ENCODE results near the gene TRMU.
A peak's percentile ranks its signal among the peaks of the same experiment; 100 is the strongest.

Gene TRMU

DNA sequence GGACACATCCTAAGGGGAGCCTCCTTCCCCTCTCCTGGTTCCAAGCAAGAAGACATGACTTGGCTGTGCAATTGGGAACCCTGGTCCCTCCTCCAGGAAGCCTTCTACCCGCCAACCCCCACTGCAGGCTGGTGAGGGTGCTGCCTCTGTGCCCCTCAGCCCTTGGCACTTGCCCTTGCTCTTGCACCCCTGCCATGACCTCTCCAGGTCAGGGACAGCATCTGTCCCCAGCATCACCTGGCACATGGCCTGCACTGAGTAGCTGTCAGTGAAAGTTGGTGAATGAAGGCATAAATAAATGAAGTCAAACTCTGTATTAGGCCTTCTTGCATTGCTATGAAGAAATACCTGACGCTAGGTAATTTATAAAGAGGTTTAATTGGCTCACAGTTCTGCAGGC, 40.7 kb upstream of the TRMU start:
- TF ChIP-seq, protein P1, sequence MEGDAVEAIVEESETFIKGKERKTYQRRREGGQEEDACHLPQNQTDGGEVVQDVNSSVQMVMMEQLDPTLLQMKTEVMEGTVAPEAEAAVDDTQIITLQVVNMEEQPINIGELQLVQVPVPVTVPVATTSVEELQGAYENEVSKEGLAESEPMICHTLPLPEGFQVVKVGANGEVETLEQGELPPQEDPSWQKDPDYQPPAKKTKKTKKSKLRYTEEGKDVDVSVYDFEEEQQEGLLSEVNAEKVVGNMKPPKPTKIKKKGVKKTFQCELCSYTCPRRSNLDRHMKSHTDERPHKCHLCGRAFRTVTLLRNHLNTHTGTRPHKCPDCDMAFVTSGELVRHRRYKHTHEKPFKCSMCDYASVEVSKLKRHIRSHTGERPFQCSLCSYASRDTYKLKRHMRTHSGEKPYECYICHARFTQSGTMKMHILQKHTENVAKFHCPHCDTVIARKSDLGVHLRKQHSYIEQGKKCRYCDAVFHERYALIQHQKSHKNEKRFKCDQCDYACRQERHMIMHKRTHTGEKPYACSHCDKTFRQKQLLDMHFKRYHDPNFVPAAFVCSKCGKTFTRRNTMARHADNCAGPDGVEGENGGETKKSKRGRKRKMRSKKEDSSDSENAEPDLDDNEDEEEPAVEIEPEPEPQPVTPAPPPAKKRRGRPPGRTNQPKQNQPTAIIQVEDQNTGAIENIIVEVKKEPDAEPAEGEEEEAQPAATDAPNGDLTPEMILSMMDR (IDR thresholded peaks at IDR 0.05; ENCODE audit: control insufficient read depth, extremely low read depth, insufficient read depth), result no peak
- H3K4me3 ChIP-seq (ENCODE audit: low read depth, low read length), result no peak overlapping the region

GRCh38 chr22:46295277-46295971, 40.1 kb upstream of the TRMU start:
- no peak for DNase-seq (ENCODE audit: low read depth)
- TF ChIP-seq, protein P1 (IDR thresholded peaks at IDR 0.05; ENCODE audit: control insufficient read depth, extremely low read depth, insufficient read depth), result no peak
- H3K4me3 ChIP-seq (ENCODE audit: low read depth, low read length), result peak overlapping the region; percentile 79

More for the DNA sequence above, 40.7 kb upstream of the TRMU start:
- DNase-seq (ENCODE audit: low read depth), result no peak

DNA sequence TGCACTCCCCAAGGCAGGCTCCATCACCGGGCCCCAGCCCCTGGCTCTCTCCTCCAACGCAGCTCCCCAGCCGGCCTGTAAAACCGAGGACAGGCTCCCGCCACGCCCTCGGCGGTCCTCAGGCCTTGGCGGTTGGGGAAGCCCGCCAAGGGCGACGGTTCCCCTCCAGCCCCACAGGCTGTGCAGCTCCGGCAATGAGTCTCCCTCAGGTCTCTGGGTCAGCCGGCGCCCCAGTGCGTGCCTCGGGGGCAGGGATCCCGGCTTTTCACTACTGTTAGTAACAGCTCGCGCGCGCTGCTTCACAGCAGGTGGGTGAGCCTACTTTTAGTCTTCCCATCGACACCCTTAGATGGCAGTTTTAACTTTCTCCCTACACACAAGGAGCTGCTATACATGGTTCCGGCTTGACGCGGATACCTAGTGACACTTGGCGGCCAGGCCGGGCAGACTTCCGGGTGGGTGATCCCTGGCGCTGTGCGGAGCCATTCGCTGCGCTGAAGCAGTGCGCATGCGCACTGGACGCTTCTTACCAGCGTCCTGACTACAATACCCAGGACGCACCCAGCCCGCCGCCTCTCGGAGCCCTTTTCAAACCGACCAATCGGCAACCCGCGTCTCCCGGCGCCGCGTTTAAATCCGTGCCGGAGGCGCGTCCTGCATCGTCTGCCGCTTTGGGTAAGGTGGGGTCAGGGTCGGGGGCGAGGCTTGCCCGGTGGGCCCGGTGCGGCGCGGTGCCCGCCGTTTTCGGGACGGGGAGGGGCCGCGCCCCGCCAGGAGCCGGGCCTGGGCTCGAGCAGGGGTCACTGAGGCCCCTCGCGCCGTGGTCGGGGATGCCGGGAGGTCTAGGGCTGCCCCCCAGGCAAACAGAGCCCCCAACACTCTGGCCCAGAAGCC, 39.0 kb upstream of the TRMU start, which contains the start of gene GTSE1:
Gene GTSE1, plus strand, starts transcription at position 614 of the 894 bp plus-strand sequence. CDS start 531 bp downstream, outside the sequence.
- TF ChIP-seq, protein P1 (IDR thresholded peaks at IDR 0.05; ENCODE audit: control insufficient read depth, extremely low read depth, insufficient read depth), result peak; percentile 24; the same call in 1 of the 2 replicates
- H3K4me3 ChIP-seq (ENCODE audit: low read depth, low read length), result peak within 1 kb of the TSS; percentile 79
- DNase-seq (ENCODE audit: low read depth), result peak; percentile 89

- DNase-seq (ENCODE audit: low read depth), result no peak
- H3K4me3 ChIP-seq (ENCODE audit: low read depth, low read length), result peak overlapping the region; percentile 79
- TF ChIP-seq, protein P1 (IDR thresholded peaks at IDR 0.05; ENCODE audit: control insufficient read depth, extremely low read depth, insufficient read depth), result no peak
Observed at GRCh38 chr22:46297151-46297812, 38.2 kb upstream of the TRMU start.

DNA sequence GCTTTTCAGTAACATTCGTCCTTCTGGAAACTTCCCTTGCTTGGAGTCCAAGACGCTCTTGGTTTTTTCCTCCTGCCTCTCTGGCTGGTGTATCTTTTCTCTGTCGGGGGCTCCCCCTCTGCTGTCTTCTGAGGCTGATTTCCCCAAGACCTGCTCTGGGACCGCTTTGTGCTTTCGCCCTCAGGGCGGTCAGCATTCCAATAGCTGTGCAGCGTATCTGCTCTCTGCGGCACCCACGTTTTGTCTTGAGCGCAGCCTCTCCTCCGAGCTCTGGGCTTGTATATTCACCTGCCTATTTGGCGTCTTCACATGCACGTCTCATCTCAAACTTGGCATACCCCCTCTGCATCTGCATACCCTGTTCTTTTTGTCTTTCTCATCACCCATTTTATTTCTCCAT, 36.4 kb upstream of the TRMU start:
- H3K4me3 ChIP-seq (ENCODE audit: low read depth, low read length), result no peak overlapping the region
- TF ChIP-seq, protein P1 (IDR thresholded peaks at IDR 0.05; ENCODE audit: control insufficient read depth, extremely low read depth, insufficient read depth), result no peak
- no peak for DNase-seq (ENCODE audit: low read depth)

DNA sequence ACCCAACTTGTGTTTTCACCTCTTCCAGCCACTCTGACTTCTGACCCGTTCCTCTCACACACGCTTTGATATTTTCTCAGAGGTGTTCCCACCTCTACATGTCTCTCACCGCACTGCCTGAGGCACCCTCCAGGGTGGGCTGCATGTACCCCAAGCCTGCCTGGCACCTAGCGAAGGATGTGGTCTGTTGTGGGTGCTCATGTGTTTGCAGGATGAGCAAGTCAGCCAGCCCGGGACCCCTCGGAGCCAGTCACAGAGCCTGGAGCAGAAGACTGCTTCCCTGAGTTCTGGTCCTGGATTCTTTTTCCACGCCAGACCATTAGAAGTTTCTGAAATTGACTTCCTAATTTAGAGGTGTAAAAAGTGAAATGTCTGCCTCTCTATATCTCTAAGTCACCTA, 35.0 kb upstream of the TRMU start:
- no peak overlapping the region for H3K4me3 ChIP-seq (ENCODE audit: low read depth, low read length)
- TF ChIP-seq, protein P1 (IDR thresholded peaks at IDR 0.05; ENCODE audit: control insufficient read depth, extremely low read depth, insufficient read depth), result no peak
- DNase-seq (ENCODE audit: low read depth), result no peak
